Activated naive CD4-positive, alpha-beta T cell treated with anti-CD3 and anti-CD28 coated beads, Interleukin-2, amount 50 U/mL, for 24 hours (primary cell): ENCODE measurements around the gene DNAJB6.
"Not testable (repeated sequence)": the region's sequence is repeated elsewhere in the genome, so short reads cannot be mapped to it uniquely, and the experiment has no call there.

Experiments
- H3K27ac Mint-ChIP-seq: one replicate; pipeline ENCODE4 v1.8.0; 2021; ENCODE audit warnings: mild to moderate bottlenecking, mixed read lengths
- H3K27me3 Mint-ChIP-seq: one replicate; pipeline ENCODE4 v1.8.0; 2021; ENCODE audit warnings: mixed read lengths
- H3K36me3 Mint-ChIP-seq: one replicate; pipeline ENCODE4 v1.8.0; 2021; ENCODE audit warnings: mixed read lengths
- H3K4me1 Mint-ChIP-seq: one replicate; pipeline ENCODE4 v1.8.0; 2021; ENCODE audit warnings: mixed read lengths
- H3K4me3 Mint-ChIP-seq: one replicate; pipeline ENCODE4 v1.8.0; 2021; ENCODE audit warnings: mild to moderate bottlenecking, mixed read lengths
- H3K9me3 Mint-ChIP-seq: one replicate; pipeline ENCODE4 v1.8.0; 2021; ENCODE audit warnings: mixed read lengths

Gene DNAJB6

GRCh38 chr7:157442993-157443831, 106.4 kb downstream of the DNAJB6 start:
- no peaks in the 10 kb centered on the region for H3K36me3 Mint-ChIP-seq
- H3K4me1 Mint-ChIP-seq: peaks cover 5% of the 10 kb centered on the region
- no peaks in the 10 kb centered on the region for H3K9me3 Mint-ChIP-seq
- H3K27me3 Mint-ChIP-seq: no peaks in the 10 kb centered on the region
- H3K4me3 Mint-ChIP-seq: no peak overlapping the region
- H3K27ac Mint-ChIP-seq: no peak overlapping the region

- Mint-ChIP-seq H3K27ac (no peak overlapping the region), H3K9me3 (no peaks in the 10 kb centered on the region), H3K4me1 (peaks cover 5% of the 10 kb centered on the region), H3K4me3 (no peak overlapping the region), H3K27me3 (no peaks in the 10 kb centered on the region), H3K36me3 (no peaks in the 10 kb centered on the region)
Observed at GRCh38 chr7:157444011-157444842, 107.4 kb downstream of the DNAJB6 start.

- Mint-ChIP-seq H3K27me3 (no peaks in the 10 kb centered on the region), H3K4me3 (no peak overlapping the region), H3K27ac (no peak overlapping the region), H3K9me3 (no peaks in the 10 kb centered on the region), H3K4me1 (peaks cover 2% of the 10 kb centered on the region), H3K36me3 (no peaks in the 10 kb centered on the region)
Observed at GRCh38 chr7:157444843-157445135, 108.0 kb downstream of the DNAJB6 start.

- Mint-ChIP-seq H3K27ac (no peak overlapping the region), H3K4me3 (no peak overlapping the region), H3K36me3 (no peaks in the 10 kb centered on the region), H3K4me1 (no peaks in the 10 kb centered on the region), H3K27me3 (no peaks in the 10 kb centered on the region), H3K9me3 (no peaks in the 10 kb centered on the region)
Observed at GRCh38 chr7:157445246-157445955, 108.6 kb downstream of the DNAJB6 start.

- Mint-ChIP-seq H3K27ac (no peak overlapping the region), H3K4me1 (no peaks in the 10 kb centered on the region), H3K9me3 (no peaks in the 10 kb centered on the region), H3K27me3 (no peaks in the 10 kb centered on the region), H3K36me3 (no peaks in the 10 kb centered on the region), H3K4me3 (no peak overlapping the region)
Observed at GRCh38 chr7:157445956-157446295, 109.1 kb downstream of the DNAJB6 start.

- Mint-ChIP-seq H3K27ac (no peak overlapping the region), H3K36me3 (no peaks in the 10 kb centered on the region), H3K4me1 (no peaks in the 10 kb centered on the region), H3K4me3 (no peak overlapping the region), H3K27me3 (no peaks in the 10 kb centered on the region), H3K9me3 (no peaks in the 10 kb centered on the region)
Observed at GRCh38 chr7:157446322-157446721, 109.5 kb downstream of the DNAJB6 start.

- not testable (repeated sequence) for H3K27me3 Mint-ChIP-seq, H3K4me3 Mint-ChIP-seq, H3K9me3 Mint-ChIP-seq, H3K36me3 Mint-ChIP-seq, H3K27ac Mint-ChIP-seq, H3K4me1 Mint-ChIP-seq
Observed at GRCh38 chr7:157454003-157454402, 117.2 kb downstream of the DNAJB6 start.

- Mint-ChIP-seq H3K27me3 (no peaks in the 10 kb centered on the region), H3K4me3 (no peak overlapping the region), H3K36me3 (peaks cover 7% of the 10 kb centered on the region), H3K4me1 (peaks cover 10% of the 10 kb centered on the region), H3K27ac (no peak overlapping the region), H3K9me3 (no peaks in the 10 kb centered on the region)
Observed at GRCh38 chr7:157457355-157458253, 120.8 kb downstream of the DNAJB6 start.

- Mint-ChIP-seq H3K36me3 (peaks cover 5% of the 10 kb centered on the region), H3K9me3 (no peaks in the 10 kb centered on the region), H3K4me1 (peaks cover 17% of the 10 kb centered on the region), H3K27me3 (no peaks in the 10 kb centered on the region), H3K27ac (no peak overlapping the region), H3K4me3 (no peak overlapping the region)
Observed at GRCh38 chr7:157458254-157458633, 121.4 kb downstream of the DNAJB6 start.

- Mint-ChIP-seq H3K27me3 (no peaks in the 10 kb centered on the region), H3K4me1 (peaks cover 17% of the 10 kb centered on the region), H3K27ac (no peak overlapping the region), H3K9me3 (no peaks in the 10 kb centered on the region), H3K4me3 (no peak overlapping the region), H3K36me3 (peaks cover 2% of the 10 kb centered on the region)
Observed at GRCh38 chr7:157459966-157460365, 123.2 kb downstream of the DNAJB6 start.

- no peak overlapping the region for H3K27ac Mint-ChIP-seq
- H3K27me3 Mint-ChIP-seq: no peaks in the 10 kb centered on the region
Observed at GRCh38 chr7:157460721-157461120, 123.9 kb downstream of the DNAJB6 start.

GRCh38 chr7:157461573-157462418, 125.0 kb downstream of the DNAJB6 start:
- peaks cover 17% of the 10 kb centered on the region for H3K4me1 Mint-ChIP-seq
- no peak overlapping the region for H3K27ac Mint-ChIP-seq
- no peaks in the 10 kb centered on the region for H3K27me3 Mint-ChIP-seq
- H3K4me3 Mint-ChIP-seq: no peak overlapping the region
- H3K9me3 Mint-ChIP-seq: no peaks in the 10 kb centered on the region
- no peaks in the 10 kb centered on the region for H3K36me3 Mint-ChIP-seq

More at GRCh38 chr7:157460721-157461120, 123.9 kb downstream of the DNAJB6 start:
- Mint-ChIP-seq H3K36me3 (peaks cover 2% of the 10 kb centered on the region), H3K4me1 (peaks cover 17% of the 10 kb centered on the region), H3K4me3 (no peak overlapping the region), H3K9me3 (no peaks in the 10 kb centered on the region)

- H3K27me3 Mint-ChIP-seq: no peaks in the 10 kb centered on the region
- peaks cover 17% of the 10 kb centered on the region for H3K4me1 Mint-ChIP-seq
- H3K36me3 Mint-ChIP-seq: no peaks in the 10 kb centered on the region
- H3K27ac Mint-ChIP-seq: no peak overlapping the region
- H3K9me3 Mint-ChIP-seq: no peaks in the 10 kb centered on the region
- H3K4me3 Mint-ChIP-seq: no peak overlapping the region
Observed at GRCh38 chr7:157462419-157462771, 125.6 kb downstream of the DNAJB6 start.

- peaks cover 17% of the 10 kb centered on the region for H3K4me1 Mint-ChIP-seq
- no peaks in the 10 kb centered on the region for H3K27me3 Mint-ChIP-seq
- no peaks in the 10 kb centered on the region for H3K36me3 Mint-ChIP-seq
- no peaks in the 10 kb centered on the region for H3K9me3 Mint-ChIP-seq
- H3K27ac Mint-ChIP-seq: peak overlapping the region; percentile 51
- H3K4me3 Mint-ChIP-seq: no peak overlapping the region
Observed at GRCh38 chr7:157462840-157463239, 126.0 kb downstream of the DNAJB6 start.
